OCI-LY3 (cell line): ENCODE results near the gene RAB6A.

Source experiments
- CTCF ChIP-seq: fragments of 200-600, 300-600 bp; sonication (generic); IDR thresholded peaks from 2 replicates; pipeline ENCODE4 v1.5.1; 2014; ENCODE audit warnings: antibody characterized with exemption, low read length, low read depth
- EZH2phosphoT487 ChIP-seq: fragments of 200-600 bp; shearing (Covaris generic); IDR thresholded peaks from 2 replicates; pipeline ENCODE4 v1.6.1; 2018; ENCODE audit warnings: antibody characterized with exemption, mixed run types, low read depth

- TF ChIP-seq CTCF = no peak
- TF ChIP-seq EZH2phosphoT487 = no peak
Measured at GRCh38 chr11:73804712-73805111, 43.8 kb upstream of the RAB6A start.
